Liver (tissue), 3 donors: ENCODE measurements around the gene RGS3.

Experiments
- GABPA ChIP-seq, 2 donors: IDR thresholded peaks in 1 of 2; conservative IDR thresholded peaks in 1 of 2; 2 replicates each; pipeline ENCODE4 v1.6.1; 2016; ENCODE audit warnings: antibody characterized with exemption in 2 of 2, mild to moderate bottlenecking in 1 of 2, moderate library complexity in 1 of 2
- HNF4A ChIP-seq, 2 donors: conservative IDR thresholded peaks; 2 replicates each; pipeline ENCODE4 v1.6.1; 2016; ENCODE audit warnings: antibody characterized with exemption in 2 of 2, mild to moderate bottlenecking in 2 of 2
- REST ChIP-seq: IDR thresholded peaks from 2 replicates; pipeline ENCODE4 v1.6.1; 2016; ENCODE audit warnings: antibody characterized with exemption, mild to moderate bottlenecking
- SP1 ChIP-seq: IDR thresholded peaks from 2 replicates; pipeline ENCODE4 v1.6.1; 2018; ENCODE audit warnings: antibody characterized with exemption, mild to moderate bottlenecking
- TAF1 ChIP-seq: conservative IDR thresholded peaks from 2 replicates; pipeline ENCODE4 v1.6.1; 2016; ENCODE audit warnings: antibody characterized with exemption, mild to moderate bottlenecking
- TF ChIP-seq, protein P1 (sequence below): fragments of 150-350 bp; IDR thresholded peaks from 2 replicates; pipeline ENCODE4 v1.5.1; 2017; ENCODE audit warnings: improper control_type of control experiment, low read depth, low read length; ENCODE audit not compliant: missing input control
- TF ChIP-seq, protein P2 (sequence below): IDR thresholded peaks from 2 replicates; pipeline ENCODE4 v1.6.1; 2016; ENCODE audit warnings: antibody characterized with exemption
- donor health status: healthy.
- donor health status: healthy.

DNA sequence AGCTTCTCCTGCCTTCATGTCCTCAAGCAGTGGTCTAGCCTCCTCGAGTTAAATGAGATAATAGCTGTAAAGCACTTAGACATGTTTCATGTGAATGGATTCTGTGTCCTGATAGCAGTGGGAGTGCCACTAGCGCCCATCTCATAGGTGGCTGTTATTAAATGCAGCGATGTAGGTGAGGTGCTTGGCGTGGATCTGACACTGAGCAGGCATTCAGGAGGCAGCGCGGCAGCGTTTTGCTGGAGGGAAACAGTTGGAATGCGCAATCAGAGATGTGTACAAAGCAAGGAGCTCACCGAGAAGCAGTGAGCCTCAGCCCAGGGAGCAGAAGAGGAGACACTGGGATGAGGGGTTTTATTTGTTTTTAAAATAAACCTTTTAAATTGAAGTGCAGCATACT lies 106.6 kb downstream of the RGS3 start:
- TF ChIP-seq GABPA (IDR thresholded peaks at IDR 0.05 in 1 of 2, conservative IDR thresholded peaks at IDR 0.05 in 1 of 2) (no peak), TAF1 (no peak), REST (no peak), HNF4A (conservative IDR thresholded peaks at IDR 0.05) (no peak), SP1 (no peak)
- TF ChIP-seq, protein P1, sequence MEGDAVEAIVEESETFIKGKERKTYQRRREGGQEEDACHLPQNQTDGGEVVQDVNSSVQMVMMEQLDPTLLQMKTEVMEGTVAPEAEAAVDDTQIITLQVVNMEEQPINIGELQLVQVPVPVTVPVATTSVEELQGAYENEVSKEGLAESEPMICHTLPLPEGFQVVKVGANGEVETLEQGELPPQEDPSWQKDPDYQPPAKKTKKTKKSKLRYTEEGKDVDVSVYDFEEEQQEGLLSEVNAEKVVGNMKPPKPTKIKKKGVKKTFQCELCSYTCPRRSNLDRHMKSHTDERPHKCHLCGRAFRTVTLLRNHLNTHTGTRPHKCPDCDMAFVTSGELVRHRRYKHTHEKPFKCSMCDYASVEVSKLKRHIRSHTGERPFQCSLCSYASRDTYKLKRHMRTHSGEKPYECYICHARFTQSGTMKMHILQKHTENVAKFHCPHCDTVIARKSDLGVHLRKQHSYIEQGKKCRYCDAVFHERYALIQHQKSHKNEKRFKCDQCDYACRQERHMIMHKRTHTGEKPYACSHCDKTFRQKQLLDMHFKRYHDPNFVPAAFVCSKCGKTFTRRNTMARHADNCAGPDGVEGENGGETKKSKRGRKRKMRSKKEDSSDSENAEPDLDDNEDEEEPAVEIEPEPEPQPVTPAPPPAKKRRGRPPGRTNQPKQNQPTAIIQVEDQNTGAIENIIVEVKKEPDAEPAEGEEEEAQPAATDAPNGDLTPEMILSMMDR, result no peak
- TF ChIP-seq, protein P2, sequence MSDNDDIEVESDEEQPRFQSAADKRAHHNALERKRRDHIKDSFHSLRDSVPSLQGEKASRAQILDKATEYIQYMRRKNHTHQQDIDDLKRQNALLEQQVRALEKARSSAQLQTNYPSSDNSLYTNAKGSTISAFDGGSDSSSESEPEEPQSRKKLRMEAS, result no peak
